Duodenal mucosa (tissue), 2 donors: ENCODE data around the gene RASL12.
"Not testable (repeated sequence)": the region's sequence is repeated elsewhere in the genome, so short reads cannot be mapped to it uniquely, and the experiment has no call there.

Experiments used
- H3K27ac ChIP-seq: one replicate; pipeline ENCODE4 v1.7.0; 2013; ENCODE audit warnings: low read depth, low read length
- H3K27me3 ChIP-seq, 2 donors: one replicate each; pipeline ENCODE4 v1.7.0; 2013; ENCODE audit warnings: low read length in 2 of 2, control low read depth in 1 of 2; ENCODE audit not compliant: insufficient read depth in 2 of 2, control insufficient read depth in 1 of 2
- H3K36me3 ChIP-seq, 2 donors: one replicate each; pipeline ENCODE4 v1.7.0; 2013; ENCODE audit warnings: low read length in 2 of 2, control low read depth in 1 of 2; ENCODE audit not compliant: insufficient read depth in 2 of 2, control insufficient read depth in 1 of 2
- H3K4me1 ChIP-seq, 2 donors: one replicate each; pipeline ENCODE4 v1.7.0; 2013; ENCODE audit warnings: low read length in 2 of 2, control low read depth in 1 of 2; ENCODE audit not compliant: insufficient read depth in 2 of 2, control insufficient read depth in 1 of 2
- H3K4me3 ChIP-seq, 2 donors: one replicate each; pipeline ENCODE4 v1.7.0; 2013; ENCODE audit warnings: low read length in 2 of 2, low read depth in 1 of 2
- H3K9ac ChIP-seq, 2 donors: one replicate each; pipeline ENCODE4 v1.7.0; 2013; ENCODE audit warnings: low read length in 2 of 2, low read depth in 1 of 2
- H3K9me3 ChIP-seq, 2 donors: one replicate each; pipeline ENCODE4 v1.7.0; 2013; ENCODE audit warnings: low read length in 2 of 2, control low read depth in 1 of 2; ENCODE audit not compliant: control insufficient read depth in 1 of 2

RASL12 gene

GRCh38 chr15:65044724-65045481 lies 22.9 kb downstream of the RASL12 start, which contains the start of gene SLC51B:
Gene SLC51B, plus strand, starts transcription at chr15:65045387. Its CDS starts 4,618 bp downstream, at chr15:65050005.
- no peaks in the 10 kb centered on the region for H3K9me3 ChIP-seq
- no peaks in the 10 kb centered on the region for H3K36me3 ChIP-seq
- no peaks in the 10 kb centered on the region for H3K27me3 ChIP-seq
- peak within 1 kb of the TSS; percentile 45 to 49 for H3K9ac ChIP-seq
- peak within 1 kb of the TSS; percentile 76 for H3K27ac ChIP-seq
- peaks cover 48 to 49% of the 10 kb centered on the region in 2 donors for H3K4me1 ChIP-seq
- peak within 1 kb of the TSS; percentile 65 to 69 for H3K4me3 ChIP-seq

- H3K9ac ChIP-seq, H3K27ac ChIP-seq, H3K9me3 ChIP-seq, H3K36me3 ChIP-seq, H3K27me3 ChIP-seq: not testable (repeated sequence)
- Histone ChIP-seq H3K4me1 (peaks cover 43 to 47% of the 10 kb centered on the region in 2 donors), H3K4me3 (peak overlapping the region in 1 of 2 donors; percentile 46)
Measured at GRCh38 chr15:65044218-65044617, 23.6 kb downstream of the RASL12 start.

- peak overlapping the region; percentile 5 for H3K27ac ChIP-seq
- H3K4me3 ChIP-seq, result no peak overlapping the region
- no peak overlapping the region for H3K9ac ChIP-seq
- H3K9me3 ChIP-seq, result no peaks in the 10 kb centered on the region
- no peaks in the 10 kb centered on the region for H3K27me3 ChIP-seq
- H3K4me1 ChIP-seq, result peaks cover 42 to 51% of the 10 kb centered on the region in 2 donors
- H3K36me3 ChIP-seq, result no peaks in the 10 kb centered on the region
Measured at GRCh38 chr15:65042776-65043327, 24.9 kb downstream of the RASL12 start.

GRCh38 chr15:65041787-65042186 lies 26.0 kb downstream of the RASL12 start:
- H3K27me3 ChIP-seq, result no peaks in the 10 kb centered on the region
- H3K4me1 ChIP-seq, result peaks cover 46 to 53% of the 10 kb centered on the region in 2 donors
- no peak overlapping the region for H3K9ac ChIP-seq
- no peak overlapping the region for H3K27ac ChIP-seq
- H3K9me3 ChIP-seq, result no peaks in the 10 kb centered on the region
- no peak overlapping the region for H3K4me3 ChIP-seq
- H3K36me3 ChIP-seq, result no peaks in the 10 kb centered on the region

GRCh38 chr15:65040461-65040860 lies 27.3 kb downstream of the RASL12 start:
- no peak overlapping the region for H3K27ac ChIP-seq
- H3K4me1 ChIP-seq, result peaks cover 47 to 52% of the 10 kb centered on the region in 2 donors
- no peak overlapping the region for H3K4me3 ChIP-seq
- H3K36me3 ChIP-seq, result no peaks in the 10 kb centered on the region
- H3K9ac ChIP-seq, result no peak overlapping the region
- H3K27me3 ChIP-seq, result no peaks in the 10 kb centered on the region
- no peaks in the 10 kb centered on the region for H3K9me3 ChIP-seq

GRCh38 chr15:65038836-65039235 lies 29.0 kb downstream of the RASL12 start:
- Histone ChIP-seq H3K36me3 (no peaks in the 10 kb centered on the region), H3K27me3 (no peaks in the 10 kb centered on the region), H3K9me3 (no peaks in the 10 kb centered on the region), H3K4me1 (peaks cover 38 to 43% of the 10 kb centered on the region in 2 donors), H3K4me3 (no peak overlapping the region), H3K27ac (no peak overlapping the region), H3K9ac (no peak overlapping the region)

- H3K9ac ChIP-seq, result no peak overlapping the region
- no peaks in the 10 kb centered on the region for H3K27me3 ChIP-seq
- H3K36me3 ChIP-seq, result no peaks in the 10 kb centered on the region
- H3K4me1 ChIP-seq, result peaks cover 40 to 44% of the 10 kb centered on the region in 2 donors
- H3K9me3 ChIP-seq, result no peaks in the 10 kb centered on the region
- no peak overlapping the region for H3K27ac ChIP-seq
- H3K4me3 ChIP-seq, result no peak overlapping the region
Measured at GRCh38 chr15:65038428-65038827, 29.4 kb downstream of the RASL12 start.

- H3K4me3 ChIP-seq, result no peak overlapping the region
- no peaks in the 10 kb centered on the region for H3K27me3 ChIP-seq
- H3K9me3 ChIP-seq, result no peaks in the 10 kb centered on the region
- H3K27ac ChIP-seq, result no peak overlapping the region
- H3K9ac ChIP-seq, result no peak overlapping the region
- H3K36me3 ChIP-seq, result no peaks in the 10 kb centered on the region
- peaks cover 39 to 44% of the 10 kb centered on the region in 2 donors for H3K4me1 ChIP-seq
Measured at GRCh38 chr15:65037309-65037708, 30.5 kb downstream of the RASL12 start.

GRCh38 chr15:65034719-65035118 lies 33.1 kb downstream of the RASL12 start:
- Histone ChIP-seq H3K27me3 (no peaks in the 10 kb centered on the region), H3K36me3 (no peaks in the 10 kb centered on the region), H3K27ac (no peak overlapping the region), H3K9me3 (no peaks in the 10 kb centered on the region), H3K4me3 (no peak overlapping the region), H3K4me1 (peaks cover 33 to 35% of the 10 kb centered on the region in 2 donors), H3K9ac (no peak overlapping the region)

- H3K4me1 ChIP-seq, result peaks cover 26 to 27% of the 10 kb centered on the region in 2 donors
- H3K9me3 ChIP-seq, result no peaks in the 10 kb centered on the region
- H3K9ac ChIP-seq, result peak overlapping the region in 1 of 2 donors; percentile 16
- no peaks in the 10 kb centered on the region for H3K36me3 ChIP-seq
- H3K27me3 ChIP-seq, result no peaks in the 10 kb centered on the region
- H3K27ac ChIP-seq, result no peak overlapping the region
- no peak overlapping the region for H3K4me3 ChIP-seq
Measured at GRCh38 chr15:65033659-65034269, 34.0 kb downstream of the RASL12 start.
